ENCODE results near the gene SREK1. TPM values are rescaled to one million over a fixed set of nuclear protein-coding genes. Genes with fewer than 3 reads are reported as not detected.

SREK1 gene
- total RNA-seq: 19.9 and 27.5 TPM in 2 replicates

GRCh38 chr5:66144074-66144833, at the start of gene SREK1:
SREK1 (plus strand) TSS chr5:66144300; CDS start chr5:66144377, 77 bp downstream.

Other genes with a start within 250 kb of the SREK1 start
- gene ERBIN, start 217.7 kb upstream of the SREK1 start, total RNA-seq: 33.9 and 34.6 TPM in 2 replicates

Measured in mesangial cell (primary cell).